GM18511 (cell line): ENCODE data around the gene SLC1A3.

Source experiments
- ATAC-seq: cut with Tn5 transposase; IDR thresholded peaks from one replicate; pipeline ENCODE4 v1.9.1; 2021; ENCODE audit warnings: mild to moderate bottlenecking, moderate library complexity; ENCODE audit not compliant: unreplicated experiment

Gene SLC1A3

DNA sequence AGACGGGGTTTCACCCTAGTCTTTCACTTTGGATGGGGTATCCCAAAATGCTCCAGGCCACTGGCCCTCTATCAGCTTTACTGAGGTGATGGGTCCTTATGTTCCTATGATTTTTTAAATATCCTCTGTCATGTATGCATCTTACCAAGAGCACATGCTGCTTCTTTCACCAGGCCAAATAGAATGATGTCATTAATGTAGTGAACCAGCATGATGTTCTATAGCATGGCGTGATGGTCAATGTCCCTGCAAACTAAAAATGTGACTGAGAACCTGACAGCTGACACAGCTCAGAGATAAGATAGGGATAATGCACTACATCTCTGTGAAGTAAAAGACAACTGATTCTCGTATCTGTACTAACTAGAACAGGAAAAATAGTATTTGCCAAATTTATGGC lies 103.6 kb downstream of the SLC1A3 start:
- no peak for ATAC-seq

DNA sequence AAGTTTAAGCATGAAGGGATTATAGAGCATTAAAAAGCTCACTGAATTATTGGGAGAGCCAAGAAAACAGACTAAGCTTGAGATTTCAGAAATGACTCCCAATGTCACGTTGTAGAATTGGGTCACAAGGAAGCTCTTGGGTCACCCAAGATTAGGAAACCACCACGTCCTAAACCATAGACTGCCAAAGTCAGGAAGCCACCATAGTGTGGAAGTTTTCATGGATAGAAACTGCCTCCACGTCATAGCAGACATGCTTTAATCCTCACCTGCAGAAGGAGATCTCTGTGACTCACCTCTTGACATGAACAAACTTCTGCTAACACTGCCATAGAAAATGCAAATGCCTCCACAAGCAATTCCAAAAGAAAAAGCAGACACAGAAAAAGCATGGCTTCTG lies 106.3 kb downstream of the SLC1A3 start:
- no peak for ATAC-seq

DNA sequence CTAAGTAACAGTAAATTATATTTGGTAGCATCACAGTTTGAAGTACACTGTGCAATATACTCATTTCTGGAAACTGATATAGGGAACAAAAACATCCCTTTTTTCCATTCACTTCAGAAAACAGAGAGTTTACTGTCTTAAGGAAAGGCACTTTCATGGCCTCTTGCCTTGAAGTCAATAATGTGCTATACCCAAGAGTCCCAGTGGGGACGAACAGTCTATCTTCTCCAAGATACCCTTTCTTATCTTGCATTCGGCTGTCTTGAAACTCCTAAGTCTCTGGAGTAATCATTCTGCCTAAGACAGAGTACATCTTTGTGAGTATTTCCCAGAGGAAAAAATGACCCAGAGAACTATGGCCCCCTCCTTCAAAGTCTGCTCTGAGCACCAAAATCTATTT lies 107.1 kb downstream of the SLC1A3 start:
- no peak for ATAC-seq

DNA sequence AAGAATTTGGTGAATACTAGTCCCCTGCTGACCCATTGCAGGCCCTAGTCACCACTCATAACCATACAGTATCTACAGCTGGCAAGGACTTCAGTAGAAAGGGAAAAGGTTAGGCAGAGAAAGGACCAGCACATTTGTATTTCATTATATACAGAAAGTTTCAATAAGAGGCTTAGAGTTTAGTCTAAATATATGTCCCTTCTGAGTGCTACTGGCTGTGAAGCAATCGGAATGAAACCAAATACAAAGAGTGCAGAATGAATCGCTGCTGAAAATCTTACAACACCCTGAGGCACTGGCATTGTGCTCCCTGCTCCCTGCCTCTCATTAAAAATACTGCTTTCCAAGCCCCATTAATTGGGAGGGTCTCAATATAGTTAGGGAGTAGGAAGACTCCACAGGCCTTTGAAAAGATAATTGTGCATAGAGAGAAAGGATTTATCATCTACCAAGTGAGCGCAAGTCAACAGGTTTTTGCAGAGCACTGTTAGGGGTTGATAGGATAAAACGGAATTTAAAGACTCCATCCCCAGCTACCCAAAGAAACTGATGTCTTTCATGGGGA lies 110.8 kb downstream of the SLC1A3 start:
- ATAC-seq = no peak

DNA sequence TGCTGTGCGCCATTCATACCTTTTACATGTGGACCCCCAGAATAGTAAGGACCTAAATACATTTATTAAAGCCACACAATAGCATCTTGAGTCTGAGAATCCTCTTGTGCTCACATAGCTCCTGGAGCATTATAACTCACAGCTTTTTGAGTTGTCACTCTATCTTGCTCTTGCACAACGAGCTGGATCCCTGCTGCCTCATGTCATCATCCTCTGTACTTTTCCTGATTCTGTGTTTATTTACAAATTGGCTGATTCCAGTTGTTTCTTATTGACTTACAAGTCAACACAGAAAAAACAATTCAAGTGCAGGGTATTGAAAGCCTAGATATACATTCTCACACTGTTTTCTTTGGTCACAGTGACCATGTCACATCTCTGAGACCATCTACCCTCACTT lies 112.9 kb downstream of the SLC1A3 start:
- no peak for ATAC-seq

DNA sequence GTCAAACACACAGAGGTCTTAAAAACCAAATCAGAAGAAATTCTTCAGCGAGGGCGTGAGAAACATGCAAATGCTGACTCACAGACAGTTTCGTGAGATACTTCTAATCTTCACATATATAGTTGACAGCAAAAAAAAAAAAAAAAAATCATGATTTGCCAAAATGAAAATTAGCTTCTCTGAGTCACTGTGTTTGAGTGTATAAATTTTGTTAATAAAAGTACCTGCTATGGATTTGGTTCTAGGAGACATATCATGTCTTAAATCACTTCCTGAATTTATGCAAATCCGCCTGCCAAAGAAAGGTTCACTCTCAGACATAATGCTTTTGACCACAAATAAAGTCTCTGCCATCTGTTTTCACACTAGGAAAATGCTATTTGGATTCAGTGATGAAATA lies 114.3 kb downstream of the SLC1A3 start:
- ATAC-seq = no peak

DNA sequence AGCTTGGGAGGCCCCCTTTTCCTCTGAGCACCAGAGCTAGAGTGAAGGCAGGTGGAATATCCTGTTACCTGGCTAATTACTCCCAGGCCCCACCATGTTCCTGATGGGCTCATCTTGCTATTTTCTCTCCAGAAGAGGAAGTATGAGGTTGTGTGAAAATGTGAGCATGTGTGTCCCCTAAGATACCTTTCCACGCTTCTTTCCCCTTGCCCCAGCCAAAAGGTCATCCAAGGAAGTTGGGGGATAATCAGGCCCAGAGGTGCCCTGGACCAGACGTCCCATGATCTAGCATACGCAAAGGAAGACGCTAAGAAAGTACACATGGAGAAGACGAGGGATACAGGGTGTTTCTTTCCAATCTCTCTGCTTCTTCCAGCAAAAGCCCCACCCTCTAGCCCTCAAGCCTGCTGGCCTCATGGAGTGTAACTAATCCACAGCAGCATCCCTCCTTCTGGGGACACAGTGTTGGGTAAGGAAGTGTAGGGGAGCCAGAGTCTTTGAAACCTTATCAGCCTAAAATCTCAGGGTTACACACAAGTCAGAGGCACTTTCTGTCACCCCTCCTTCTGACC lies 115.3 kb downstream of the SLC1A3 start:
- no peak for ATAC-seq

DNA sequence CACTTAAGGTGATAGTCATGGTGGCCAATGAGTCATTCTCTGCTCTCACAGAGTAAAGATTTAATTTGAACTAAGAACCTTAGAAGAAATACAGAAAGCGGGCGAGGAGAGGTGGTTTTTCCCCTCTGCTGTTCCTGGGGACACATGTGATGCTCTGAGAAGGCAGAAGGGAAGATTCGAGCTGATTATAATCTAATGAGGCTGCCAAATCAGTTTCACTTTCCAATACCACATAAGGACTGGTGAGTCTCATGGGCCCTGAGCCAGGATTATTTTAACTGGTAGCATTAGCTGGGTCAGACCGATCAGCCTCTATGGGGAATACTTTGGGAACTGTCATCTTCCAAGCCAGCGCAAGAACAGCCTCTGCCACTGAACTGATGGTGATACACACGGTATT lies 116.5 kb downstream of the SLC1A3 start:
- ATAC-seq = peak; percentile 30

DNA sequence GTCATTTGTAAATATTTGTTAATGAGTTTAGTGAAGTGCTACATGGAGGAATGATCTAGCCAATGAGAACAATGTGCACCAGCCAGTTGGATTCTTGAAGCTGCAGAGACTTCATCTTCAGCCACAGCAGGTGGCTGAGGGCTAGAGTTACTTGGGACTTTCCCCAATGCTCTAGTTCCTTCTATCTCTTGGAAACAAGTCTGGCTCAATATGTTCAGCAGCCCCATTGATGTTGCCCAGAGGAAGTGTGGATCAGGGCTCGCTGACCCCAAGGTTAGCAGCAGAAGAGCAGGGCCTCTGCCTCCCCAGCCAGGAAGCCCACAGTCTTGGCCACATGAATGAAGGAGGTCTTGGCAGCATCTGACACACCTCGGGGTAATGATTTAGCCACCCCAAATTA lies 117.5 kb downstream of the SLC1A3 start:
- peak; percentile 49 for ATAC-seq

DNA sequence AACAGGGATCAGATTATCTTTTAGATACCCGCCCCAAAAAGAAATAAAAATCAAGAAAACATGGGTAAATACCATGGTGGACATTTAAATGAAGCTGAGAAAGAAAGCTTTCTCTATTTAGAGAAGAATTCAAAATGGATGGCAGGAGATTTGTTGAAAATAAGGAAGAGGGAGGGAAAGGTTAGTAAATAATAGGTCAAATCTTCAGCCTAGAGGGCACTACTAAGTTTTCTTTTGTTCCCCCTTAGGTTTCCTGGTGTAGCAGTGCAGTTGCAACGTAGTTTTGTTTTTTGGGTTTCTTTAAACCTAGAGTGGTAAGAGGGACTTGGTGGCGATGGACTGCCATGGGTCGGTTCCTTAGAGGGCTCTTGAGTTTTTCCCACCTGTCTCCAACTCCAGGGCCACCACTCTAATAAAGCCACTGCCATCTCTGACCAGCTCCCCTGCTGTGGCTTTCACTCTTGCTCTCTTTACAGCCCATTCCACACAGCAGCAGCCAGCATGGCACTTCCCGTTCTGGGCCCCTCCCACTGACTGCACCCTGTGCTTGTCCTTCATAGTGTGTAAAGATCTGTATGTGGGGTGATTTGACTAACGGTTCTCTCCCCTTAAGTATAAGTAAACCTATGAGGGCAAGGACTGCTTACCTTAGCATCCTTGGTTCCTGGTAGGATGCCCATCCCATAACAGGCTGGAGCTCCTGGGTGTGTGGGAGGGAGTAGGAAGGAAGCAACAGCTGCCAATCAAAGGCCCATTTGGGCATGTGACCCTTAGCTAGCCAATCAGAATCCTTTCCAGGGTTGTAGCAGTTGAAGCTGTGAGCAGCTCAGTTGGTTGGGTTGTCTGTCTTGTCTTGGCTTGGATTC lies 118.3 kb downstream of the SLC1A3 start:
- ATAC-seq = peak; percentile 78

DNA sequence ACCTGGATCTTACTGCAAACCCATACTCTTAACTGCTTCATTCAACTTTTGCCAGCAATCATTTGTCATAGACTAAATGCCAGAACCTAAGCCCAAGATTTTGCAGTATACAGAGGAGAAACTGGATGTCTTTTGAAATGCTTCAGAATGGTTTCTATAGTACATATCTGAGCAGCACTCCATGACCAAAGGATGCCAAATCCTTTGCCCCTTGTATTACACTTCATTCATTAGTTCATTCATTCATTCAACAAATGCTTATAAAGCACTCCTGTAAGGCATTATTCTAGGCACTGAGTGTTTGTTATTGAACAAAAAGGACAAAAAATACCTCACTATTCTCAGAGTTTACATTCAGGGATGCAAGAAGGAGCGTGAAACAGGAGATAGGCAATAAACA lies 119.9 kb downstream of the SLC1A3 start:
- ATAC-seq = no peak

DNA sequence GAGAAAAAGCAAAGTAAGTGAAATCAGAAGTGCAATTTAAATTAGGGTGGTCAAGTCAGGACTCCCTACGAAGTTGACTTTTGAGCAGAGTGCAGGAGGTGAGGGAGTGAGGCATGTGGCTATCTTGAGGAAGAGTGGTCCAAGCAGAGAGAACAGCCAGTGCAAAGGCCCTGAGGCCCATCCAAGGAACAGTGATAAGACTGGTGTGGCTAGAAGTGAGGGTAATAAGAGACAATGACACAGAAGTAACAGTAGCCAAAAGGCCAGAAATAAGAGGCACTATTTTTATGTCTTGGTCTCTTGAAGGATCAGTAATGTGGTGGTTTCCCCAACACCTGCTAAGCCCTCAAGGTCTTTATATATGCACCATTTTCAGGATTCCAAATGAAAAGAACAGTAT lies 120.4 kb downstream of the SLC1A3 start:
- ATAC-seq = no peak

DNA sequence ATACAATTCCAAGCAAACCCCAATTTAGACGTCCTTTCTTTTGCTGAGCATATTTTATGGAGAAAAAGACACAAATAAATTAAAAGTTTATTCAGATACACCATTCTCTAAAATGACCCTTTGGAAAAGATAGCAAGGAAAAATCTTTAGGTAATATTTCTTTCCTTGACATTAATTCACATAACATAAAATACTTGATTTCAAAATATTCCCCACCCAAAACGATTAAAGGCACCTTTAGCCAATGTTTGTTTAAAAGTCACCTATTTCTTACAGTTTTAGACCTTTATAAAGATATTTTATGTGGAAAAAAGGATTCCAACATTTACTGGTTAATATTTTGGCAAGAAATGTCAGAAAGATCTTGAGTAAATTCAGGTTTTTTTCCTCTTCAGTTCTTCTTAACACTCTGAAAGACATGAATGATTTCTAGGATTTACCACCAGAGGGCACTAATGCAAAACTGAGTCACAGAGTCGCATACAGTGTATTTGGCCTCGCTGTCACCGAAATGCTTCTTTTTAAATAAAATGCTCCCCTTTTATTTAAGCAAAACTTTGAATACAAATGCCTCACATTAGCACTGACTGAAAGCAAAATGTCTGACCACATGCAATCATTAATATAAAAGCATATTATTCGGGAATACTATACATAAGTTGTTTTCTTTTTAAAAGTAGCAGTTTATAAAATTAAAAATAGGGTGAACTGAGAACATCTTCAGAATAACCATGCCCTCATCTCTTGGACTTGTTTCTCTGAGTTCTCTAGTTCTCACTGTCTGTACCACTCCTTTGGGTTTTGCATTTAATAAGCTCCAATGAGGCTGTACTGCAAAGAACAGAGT lies 122.5 kb downstream of the SLC1A3 start:
- ATAC-seq = no peak

DNA sequence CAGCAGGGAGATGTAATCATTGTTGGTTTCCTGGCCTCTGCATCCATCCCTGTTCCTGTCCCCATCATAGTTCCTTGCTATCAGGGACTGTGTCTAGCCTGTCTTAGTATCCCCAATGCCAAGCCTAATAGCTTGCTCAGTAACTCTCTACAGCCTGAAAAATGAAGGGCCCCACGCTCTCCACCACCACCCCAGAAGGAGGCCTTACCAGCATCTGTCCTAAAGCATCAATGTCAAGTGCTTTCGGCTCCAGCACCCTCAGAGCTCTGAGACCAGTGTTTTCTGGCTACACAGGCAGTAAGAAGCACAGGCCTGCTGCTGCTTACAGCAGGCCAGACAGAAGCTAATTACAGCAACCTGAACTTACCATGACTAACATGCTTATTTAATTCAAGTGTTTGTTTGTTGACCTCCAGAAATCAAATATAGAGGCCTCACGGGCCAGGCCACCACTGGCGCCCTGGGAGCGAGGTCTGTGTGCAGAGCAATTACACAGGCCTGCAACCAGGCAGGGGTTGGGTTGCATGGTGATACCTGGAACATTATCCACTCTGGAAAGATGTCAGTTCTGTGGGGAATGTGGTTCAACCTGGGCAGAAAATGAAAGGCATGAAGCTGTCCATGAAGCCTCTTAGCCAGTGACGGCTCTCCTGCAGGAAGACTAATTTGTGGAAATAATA lies 124.3 kb downstream of the SLC1A3 start:
- ATAC-seq = no peak

DNA sequence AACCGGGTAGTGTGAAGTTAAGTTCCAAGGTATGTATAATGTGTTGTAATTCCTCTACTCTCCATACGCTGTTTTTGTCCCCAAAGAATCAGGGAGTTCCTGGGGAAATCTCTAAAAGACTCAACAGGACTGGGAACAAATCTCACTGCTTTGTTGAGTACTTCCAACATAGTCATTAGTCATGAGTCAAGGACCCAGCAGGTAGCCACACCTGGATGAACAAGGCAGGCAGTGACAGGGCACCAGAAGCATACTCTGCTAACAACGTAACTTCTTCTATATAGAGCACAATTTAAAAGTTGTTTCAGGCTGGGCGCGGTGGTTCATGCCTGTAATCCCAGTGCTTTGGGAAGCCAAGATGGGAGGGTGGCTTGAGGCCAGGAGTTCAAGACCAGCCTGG lies 126.8 kb downstream of the SLC1A3 start:
- ATAC-seq = no peak

DNA sequence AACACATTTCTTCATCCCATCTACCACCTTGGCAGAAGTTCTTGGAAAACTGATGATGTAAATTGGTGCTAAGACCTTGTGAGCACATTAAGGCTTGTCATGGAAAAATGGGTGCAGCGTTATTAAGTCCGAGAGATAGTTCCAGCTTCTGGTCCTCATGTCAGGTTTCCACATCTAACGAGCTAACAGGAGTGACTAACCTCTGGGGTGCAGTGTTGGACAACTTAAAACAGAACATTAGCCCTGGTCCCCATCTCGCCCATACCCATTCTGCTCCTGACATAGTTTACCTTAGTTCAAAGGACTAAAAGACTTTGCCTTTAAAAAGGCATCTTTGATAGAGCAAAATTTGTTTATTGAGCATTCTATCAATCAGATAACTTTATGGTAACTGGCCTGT lies 128.0 kb downstream of the SLC1A3 start:
- no peak for ATAC-seq

DNA sequence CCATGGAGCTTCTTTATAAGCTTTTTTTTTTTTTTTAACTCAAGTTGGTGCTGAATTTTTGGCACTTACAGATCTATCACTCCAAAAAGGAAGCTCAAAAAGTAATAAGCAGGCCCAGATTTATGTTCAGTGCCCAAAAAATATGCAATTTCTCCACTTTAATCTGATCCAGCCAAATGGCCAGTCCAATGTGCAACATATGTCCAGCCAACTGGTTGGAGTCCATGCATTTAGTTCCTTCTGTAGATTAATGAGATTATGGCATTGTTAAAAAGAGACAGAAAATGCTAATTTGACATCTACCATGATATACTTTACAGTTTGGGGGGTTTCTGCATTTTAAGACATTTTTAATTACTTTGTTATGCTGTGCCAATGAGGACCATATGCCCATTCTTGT lies 129.5 kb downstream of the SLC1A3 start:
- no peak for ATAC-seq
